OCI-LY3 (cell line): ENCODE results near the gene PCDHGB5.

Source experiments
- EZH2phosphoT487 ChIP-seq: fragments of 200-600 bp; shearing (Covaris generic); IDR thresholded peaks from 2 replicates; pipeline ENCODE4 v1.6.1; 2018; ENCODE audit warnings: antibody characterized with exemption, mixed run types, low read depth
- TF ChIP-seq, protein P1 (sequence below): fragments of 200-600, 300-600 bp; sonication (generic); IDR thresholded peaks from 2 replicates; pipeline ENCODE4 v1.5.1; 2014; ENCODE audit warnings: antibody characterized with exemption, low read length, low read depth

DNA sequence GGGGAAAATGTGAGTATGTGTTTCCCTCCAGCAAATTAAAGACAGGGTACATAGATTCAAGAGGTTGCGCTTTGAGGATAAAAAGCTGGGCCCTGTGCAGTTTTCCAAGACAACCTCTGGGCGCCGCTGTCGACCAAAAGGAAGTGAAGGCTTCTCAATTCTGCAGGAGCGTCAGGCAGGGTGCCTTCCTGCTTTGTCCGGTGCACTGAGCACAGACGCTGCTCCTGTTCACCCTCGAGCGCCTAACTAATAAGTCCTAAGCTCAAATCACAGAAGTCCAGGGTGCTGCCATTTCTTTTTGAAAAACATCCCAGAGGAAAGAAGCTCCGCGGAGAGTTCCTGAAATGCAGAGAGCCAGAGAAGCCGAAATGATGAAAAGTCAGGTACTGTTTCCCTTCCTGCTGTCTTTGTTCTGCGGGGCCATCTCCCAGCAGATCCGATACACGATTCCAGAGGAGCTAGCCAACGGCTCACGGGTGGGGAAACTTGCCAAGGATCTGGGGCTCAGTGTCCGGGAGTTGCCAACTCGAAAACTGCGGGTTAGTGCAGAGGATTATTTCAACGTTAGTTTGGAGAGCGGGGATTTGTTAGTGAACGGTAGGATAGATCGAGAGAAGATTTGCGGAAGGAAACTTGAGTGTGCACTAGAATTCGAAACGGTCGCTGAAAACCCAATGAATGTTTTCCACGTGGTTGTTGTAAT, 47.7 kb upstream of the PCDHGB5 start, which contains the start of gene PCDHGB1:
- TF ChIP-seq, protein P1, sequence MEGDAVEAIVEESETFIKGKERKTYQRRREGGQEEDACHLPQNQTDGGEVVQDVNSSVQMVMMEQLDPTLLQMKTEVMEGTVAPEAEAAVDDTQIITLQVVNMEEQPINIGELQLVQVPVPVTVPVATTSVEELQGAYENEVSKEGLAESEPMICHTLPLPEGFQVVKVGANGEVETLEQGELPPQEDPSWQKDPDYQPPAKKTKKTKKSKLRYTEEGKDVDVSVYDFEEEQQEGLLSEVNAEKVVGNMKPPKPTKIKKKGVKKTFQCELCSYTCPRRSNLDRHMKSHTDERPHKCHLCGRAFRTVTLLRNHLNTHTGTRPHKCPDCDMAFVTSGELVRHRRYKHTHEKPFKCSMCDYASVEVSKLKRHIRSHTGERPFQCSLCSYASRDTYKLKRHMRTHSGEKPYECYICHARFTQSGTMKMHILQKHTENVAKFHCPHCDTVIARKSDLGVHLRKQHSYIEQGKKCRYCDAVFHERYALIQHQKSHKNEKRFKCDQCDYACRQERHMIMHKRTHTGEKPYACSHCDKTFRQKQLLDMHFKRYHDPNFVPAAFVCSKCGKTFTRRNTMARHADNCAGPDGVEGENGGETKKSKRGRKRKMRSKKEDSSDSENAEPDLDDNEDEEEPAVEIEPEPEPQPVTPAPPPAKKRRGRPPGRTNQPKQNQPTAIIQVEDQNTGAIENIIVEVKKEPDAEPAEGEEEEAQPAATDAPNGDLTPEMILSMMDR = no peak
- TF ChIP-seq EZH2phosphoT487 = no peak
